ENCODE data around the gene MRPL37.
"Not testable (repeated sequence)": the region's sequence is repeated elsewhere in the genome, so short reads cannot be mapped to it uniquely, and the experiment has no call there.

MRPL37 gene

DNA sequence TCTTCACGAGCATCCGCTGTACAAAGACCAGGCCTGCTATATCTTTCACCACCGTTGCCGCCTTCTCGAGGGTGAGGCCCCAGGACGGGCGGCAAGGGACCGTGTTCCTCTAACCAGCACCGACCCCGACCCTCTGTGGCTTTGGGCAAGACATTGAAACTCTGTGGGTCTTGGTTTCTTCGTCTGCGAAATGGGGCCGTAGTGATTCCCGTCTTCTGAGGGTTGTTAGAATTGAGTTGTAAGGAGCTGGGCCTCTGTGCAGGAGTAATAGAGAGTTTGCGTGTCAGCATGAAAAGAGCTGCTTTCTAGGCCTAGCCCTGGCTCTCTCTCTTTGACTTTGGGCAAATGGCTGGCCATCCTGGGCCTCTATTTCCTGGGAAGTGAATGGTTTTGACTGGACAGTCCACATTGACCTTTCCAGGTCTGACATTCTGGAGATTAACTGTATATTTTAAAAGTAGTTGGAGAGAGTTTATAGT lies 591 bp downstream of the MRPL37 start:
- Histone ChIP-seq H3K27ac (ENCODE audit: low read length) (no peak overlapping the region), H3K4me1 (ENCODE audit: control insufficient read depth, low read depth, low read length) (peaks cover 6% of the 10 kb centered on the region), H3K4me3 (ENCODE audit: low read length) (peak overlapping the region; percentile 95), H3K9me3 (ENCODE audit: control insufficient read depth, low read depth, low read length) (no peaks in the 10 kb centered on the region), H3K36me3 (ENCODE audit: control insufficient read depth, low read depth, low read length) (peaks cover 19% of the 10 kb centered on the region), H3K27me3 (ENCODE audit: control insufficient read depth, insufficient read depth, low read length) (peaks cover 6% of the 10 kb centered on the region), H3K9ac (ENCODE audit: low read length) (peak overlapping the region; percentile 94)

DNA sequence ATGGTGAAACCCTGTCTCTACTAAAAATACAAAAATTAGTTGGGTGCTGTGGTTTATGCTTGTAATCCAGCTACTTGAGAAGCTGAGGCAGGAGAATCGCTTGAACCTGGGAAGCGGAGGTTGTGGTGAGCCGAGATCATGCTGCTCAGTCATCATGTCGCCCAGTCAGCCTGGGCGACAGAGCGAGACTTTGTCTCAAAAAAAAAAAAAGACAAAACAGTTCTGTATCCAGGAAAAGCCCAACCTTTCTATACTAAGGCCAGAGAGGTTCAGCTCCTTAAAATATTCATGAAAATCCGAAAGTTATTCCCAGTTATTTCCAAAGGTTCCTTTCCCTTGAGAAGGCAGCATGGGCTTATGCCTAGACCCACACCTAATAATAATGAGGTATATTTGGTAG lies 4.2 kb downstream of the MRPL37 start:
- no peak overlapping the region for H3K9ac ChIP-seq (ENCODE audit: low read length)
- no peak overlapping the region for H3K27ac ChIP-seq (ENCODE audit: low read length)
- no peak overlapping the region for H3K4me3 ChIP-seq (ENCODE audit: low read length)
- peaks cover 40% of the 10 kb centered on the region for H3K36me3 ChIP-seq (ENCODE audit: control insufficient read depth, low read depth, low read length)
- peaks cover under 1% of the 10 kb centered on the region for H3K27me3 ChIP-seq (ENCODE audit: control insufficient read depth, insufficient read depth, low read length)
- peaks cover 4% of the 10 kb centered on the region for H3K4me1 ChIP-seq (ENCODE audit: control insufficient read depth, low read depth, low read length)
- H3K9me3 ChIP-seq (ENCODE audit: control insufficient read depth, low read depth, low read length): no peaks in the 10 kb centered on the region

DNA sequence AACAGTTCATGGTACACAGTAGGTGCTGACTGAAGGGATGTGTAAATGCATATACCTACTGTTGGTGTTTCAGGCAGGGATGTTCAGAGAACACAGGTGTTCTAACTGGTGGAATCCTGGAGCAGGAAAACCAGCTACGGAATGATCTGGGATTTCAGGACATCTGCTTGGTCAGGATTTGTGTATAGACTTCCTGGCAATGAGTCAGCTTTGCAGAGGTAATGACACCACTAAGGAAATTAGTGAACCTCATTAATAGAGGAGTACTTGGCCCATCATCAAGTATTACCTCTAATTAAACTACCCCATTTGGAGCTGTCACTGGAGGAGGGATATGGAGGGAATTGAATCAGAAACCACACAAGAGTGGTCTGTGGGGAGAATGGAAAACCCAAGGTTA lies 7.3 kb downstream of the MRPL37 start:
- H3K9me3 ChIP-seq (ENCODE audit: control insufficient read depth, low read depth, low read length): no peaks in the 10 kb centered on the region
- H3K4me3 ChIP-seq (ENCODE audit: low read length): no peak overlapping the region
- H3K9ac ChIP-seq (ENCODE audit: low read length): no peak overlapping the region
- no peak overlapping the region for H3K27ac ChIP-seq (ENCODE audit: low read length)
- peaks cover 67% of the 10 kb centered on the region for H3K36me3 ChIP-seq (ENCODE audit: control insufficient read depth, low read depth, low read length)
- H3K4me1 ChIP-seq (ENCODE audit: control insufficient read depth, low read depth, low read length): no peaks in the 10 kb centered on the region
- H3K27me3 ChIP-seq (ENCODE audit: control insufficient read depth, insufficient read depth, low read length): no peaks in the 10 kb centered on the region

DNA sequence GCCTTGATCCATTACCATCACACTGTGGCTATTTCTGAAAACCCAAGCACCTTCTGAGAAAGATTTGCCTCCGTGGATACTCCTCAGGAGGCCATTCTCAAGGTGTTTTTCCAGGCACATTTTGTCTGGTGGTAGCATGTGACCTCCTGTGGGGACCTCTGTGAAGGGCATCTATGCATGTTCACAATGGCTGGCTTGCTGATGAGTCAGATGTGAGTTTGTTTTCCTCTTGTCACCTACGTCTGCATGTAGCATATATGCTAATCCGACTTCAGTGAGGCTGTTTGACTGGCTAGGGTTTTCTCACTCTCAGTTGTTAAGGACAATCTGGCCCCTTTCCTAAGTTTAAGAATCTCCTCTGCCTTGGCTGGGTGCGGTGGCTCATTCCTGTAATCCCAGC lies 7.9 kb downstream of the MRPL37 start:
- H3K27me3 ChIP-seq (ENCODE audit: control insufficient read depth, insufficient read depth, low read length); H3K9me3 ChIP-seq (ENCODE audit: control insufficient read depth, low read depth, low read length); H3K27ac ChIP-seq (ENCODE audit: low read length); H3K9ac ChIP-seq (ENCODE audit: low read length); H3K4me3 ChIP-seq (ENCODE audit: low read length); H3K4me1 ChIP-seq (ENCODE audit: control insufficient read depth, low read depth, low read length): not testable (repeated sequence)
- H3K36me3 ChIP-seq (ENCODE audit: control insufficient read depth, low read depth, low read length): peaks cover 69% of the 10 kb centered on the region

DNA sequence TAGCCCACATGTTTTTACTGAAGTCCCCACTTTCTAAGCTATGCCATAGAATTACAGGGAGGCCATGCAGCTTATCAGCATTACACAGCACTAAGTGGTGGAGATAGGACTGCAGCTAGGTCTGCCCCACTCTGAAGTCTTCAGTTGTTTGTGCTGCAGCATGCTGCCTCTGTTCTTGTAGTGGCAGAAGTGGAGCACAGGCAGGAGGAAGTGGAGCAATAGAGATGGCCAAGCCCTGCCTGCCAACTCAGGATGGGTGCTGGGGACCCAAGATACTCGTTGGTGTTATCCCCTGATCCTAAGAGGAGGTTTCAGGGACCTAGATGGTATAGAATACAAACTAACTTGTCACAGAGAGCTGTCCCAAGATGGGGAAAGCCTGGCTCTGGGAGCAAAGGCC lies 12.9 kb downstream of the MRPL37 start:
- no peaks in the 10 kb centered on the region for H3K4me1 ChIP-seq (ENCODE audit: control insufficient read depth, low read depth, low read length)
- H3K27ac ChIP-seq (ENCODE audit: low read length): no peak overlapping the region
- H3K9ac ChIP-seq (ENCODE audit: low read length): no peak overlapping the region
- no peaks in the 10 kb centered on the region for H3K27me3 ChIP-seq (ENCODE audit: control insufficient read depth, insufficient read depth, low read length)
- no peaks in the 10 kb centered on the region for H3K9me3 ChIP-seq (ENCODE audit: control insufficient read depth, low read depth, low read length)
- H3K4me3 ChIP-seq (ENCODE audit: low read length): no peak overlapping the region
- peaks cover 91% of the 10 kb centered on the region for H3K36me3 ChIP-seq (ENCODE audit: control insufficient read depth, low read depth, low read length)

DNA sequence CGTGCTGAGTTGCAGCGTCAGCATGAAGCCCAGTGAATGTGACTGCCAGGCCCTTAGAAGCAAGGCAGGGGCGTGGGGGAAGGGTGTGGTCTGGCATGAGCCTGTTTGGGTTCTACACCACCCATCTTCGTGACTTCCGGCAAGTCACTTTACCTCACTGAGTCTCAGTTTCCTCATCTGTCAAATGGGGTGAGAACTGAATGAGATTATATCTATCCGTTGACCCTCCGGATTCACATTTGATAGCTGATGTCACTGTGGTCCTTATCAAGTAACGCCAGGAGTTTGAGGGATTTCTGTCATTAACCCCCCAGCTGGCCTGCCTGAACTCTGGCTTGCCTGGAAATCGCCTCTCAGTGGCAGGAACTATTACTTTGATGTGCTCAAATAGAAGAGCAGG lies 15.6 kb downstream of the MRPL37 start:
- H3K27me3 ChIP-seq (ENCODE audit: control insufficient read depth, insufficient read depth, low read length): no peaks in the 10 kb centered on the region
- H3K36me3 ChIP-seq (ENCODE audit: control insufficient read depth, low read depth, low read length): peaks cover 84% of the 10 kb centered on the region
- H3K9ac ChIP-seq (ENCODE audit: low read length): no peak overlapping the region
- H3K4me3 ChIP-seq (ENCODE audit: low read length): no peak overlapping the region
- no peaks in the 10 kb centered on the region for H3K4me1 ChIP-seq (ENCODE audit: control insufficient read depth, low read depth, low read length)
- no peaks in the 10 kb centered on the region for H3K9me3 ChIP-seq (ENCODE audit: control insufficient read depth, low read depth, low read length)
- no peak overlapping the region for H3K27ac ChIP-seq (ENCODE audit: low read length)

DNA sequence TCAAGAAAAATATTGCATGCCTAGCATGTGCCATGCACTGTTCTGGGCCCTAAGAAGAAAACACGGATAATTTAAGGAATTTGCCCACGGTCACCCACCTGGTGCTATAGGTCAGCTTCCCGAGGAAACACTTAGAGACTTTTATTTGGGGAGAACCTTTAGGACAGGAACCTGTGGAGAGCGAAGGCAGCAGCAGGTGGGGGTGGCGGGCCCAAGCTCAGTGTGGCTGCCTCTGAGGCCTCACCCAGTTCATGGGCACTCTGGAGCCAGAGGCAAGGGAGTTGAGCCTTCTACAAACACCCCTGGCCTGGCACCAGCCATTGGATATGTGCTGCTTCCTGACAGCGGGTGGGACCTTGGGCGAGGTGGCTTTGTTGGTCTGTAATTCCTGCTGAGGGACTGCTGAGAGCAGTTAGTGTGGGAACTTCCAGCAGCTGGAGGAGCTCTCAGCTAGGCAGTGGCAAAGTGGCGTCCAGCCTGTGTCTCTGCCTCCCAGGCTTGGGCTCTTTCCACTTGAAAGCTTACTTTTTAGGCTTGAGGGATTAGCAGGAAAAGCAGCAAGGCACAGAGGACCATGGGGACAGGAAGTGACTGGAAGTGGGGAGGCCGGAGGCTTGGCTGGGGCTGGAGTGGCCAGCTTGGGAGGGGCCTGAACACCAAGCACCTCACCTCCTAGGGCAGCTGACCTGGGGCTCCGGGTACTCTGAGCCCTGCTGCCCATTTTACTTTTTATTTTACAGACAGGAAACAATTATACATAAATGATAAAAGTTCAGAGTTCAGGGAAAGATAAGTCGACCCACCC lies 19.1 kb downstream of the MRPL37 start:
- no peaks in the 10 kb centered on the region for H3K9me3 ChIP-seq (ENCODE audit: control insufficient read depth, low read depth, low read length)
- no peak overlapping the region for H3K4me3 ChIP-seq (ENCODE audit: low read length)
- H3K36me3 ChIP-seq (ENCODE audit: control insufficient read depth, low read depth, low read length): peaks cover 49% of the 10 kb centered on the region
- H3K27ac ChIP-seq (ENCODE audit: low read length): no peak overlapping the region
- no peak overlapping the region for H3K9ac ChIP-seq (ENCODE audit: low read length)
- no peaks in the 10 kb centered on the region for H3K4me1 ChIP-seq (ENCODE audit: control insufficient read depth, low read depth, low read length)
- no peaks in the 10 kb centered on the region for H3K27me3 ChIP-seq (ENCODE audit: control insufficient read depth, insufficient read depth, low read length)

DNA sequence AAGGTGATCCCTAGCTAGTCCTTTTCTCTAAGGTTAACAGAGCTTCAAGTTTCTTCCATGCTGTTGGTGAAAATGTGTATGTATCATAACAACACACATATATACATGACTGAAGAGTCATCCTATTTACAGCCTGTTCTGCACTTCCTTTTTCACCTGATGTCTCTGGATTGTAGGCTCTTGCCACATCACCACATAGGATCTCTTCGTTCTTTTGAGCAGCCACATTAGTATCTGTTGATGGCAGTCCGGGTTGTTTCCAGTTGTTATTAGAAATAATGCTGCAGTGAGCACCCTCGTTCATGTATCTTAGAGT lies 19.7 kb downstream of the MRPL37 start:
- Histone ChIP-seq H3K27ac (ENCODE audit: low read length) (no peak overlapping the region), H3K36me3 (ENCODE audit: control insufficient read depth, low read depth, low read length) (peaks cover 43% of the 10 kb centered on the region), H3K9ac (ENCODE audit: low read length) (no peak overlapping the region), H3K4me1 (ENCODE audit: control insufficient read depth, low read depth, low read length) (no peaks in the 10 kb centered on the region), H3K27me3 (ENCODE audit: control insufficient read depth, insufficient read depth, low read length) (no peaks in the 10 kb centered on the region), H3K9me3 (ENCODE audit: control insufficient read depth, low read depth, low read length) (no peaks in the 10 kb centered on the region), H3K4me3 (ENCODE audit: low read length) (no peak overlapping the region)

DNA sequence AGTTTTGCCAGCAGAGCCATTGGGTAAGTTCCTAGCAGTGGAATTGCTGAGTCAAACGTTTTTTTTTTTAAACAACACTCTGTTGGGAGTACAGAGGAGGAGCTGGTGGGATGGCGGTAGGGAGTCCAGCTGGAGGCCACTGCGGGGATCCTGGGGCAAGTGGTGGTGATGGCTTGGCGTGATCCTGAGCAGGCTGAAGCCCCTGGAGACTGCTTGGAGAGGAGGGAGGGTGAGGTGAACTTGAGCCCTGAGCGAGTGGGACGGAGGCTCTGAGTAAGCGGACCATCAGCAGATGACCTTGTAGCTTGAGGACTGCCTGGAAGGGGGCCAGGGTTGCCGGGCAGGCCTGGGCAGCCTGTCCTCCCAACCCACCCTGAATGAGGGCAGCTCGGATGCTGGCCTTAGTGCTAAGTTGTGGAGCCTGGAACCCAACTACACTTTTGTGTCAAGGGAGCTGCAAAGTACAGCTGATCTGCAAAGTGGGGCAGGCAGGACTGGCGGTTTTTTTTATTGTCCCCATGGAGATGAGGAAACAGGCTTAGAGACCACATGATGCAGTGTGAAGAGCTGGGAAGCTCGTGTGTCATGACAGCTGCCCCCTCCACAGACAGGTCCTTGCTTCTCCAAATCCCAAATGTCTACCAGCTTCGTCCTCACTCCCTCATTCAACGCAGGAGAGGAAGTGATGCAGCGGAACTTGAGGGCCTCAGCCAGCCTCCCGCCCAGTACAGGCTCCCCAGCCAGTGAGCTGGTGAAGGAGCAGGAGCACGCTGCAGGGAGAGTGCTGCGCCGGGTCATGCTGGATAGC lies 20.2 kb downstream of the MRPL37 start:
- Histone ChIP-seq H3K9ac (ENCODE audit: low read length) (no peak overlapping the region), H3K36me3 (ENCODE audit: control insufficient read depth, low read depth, low read length) (peaks cover 38% of the 10 kb centered on the region), H3K27me3 (ENCODE audit: control insufficient read depth, insufficient read depth, low read length) (no peaks in the 10 kb centered on the region), H3K27ac (ENCODE audit: low read length) (no peak overlapping the region), H3K4me3 (ENCODE audit: low read length) (no peak overlapping the region), H3K4me1 (ENCODE audit: control insufficient read depth, low read depth, low read length) (no peaks in the 10 kb centered on the region), H3K9me3 (ENCODE audit: control insufficient read depth, low read depth, low read length) (no peaks in the 10 kb centered on the region)

DNA sequence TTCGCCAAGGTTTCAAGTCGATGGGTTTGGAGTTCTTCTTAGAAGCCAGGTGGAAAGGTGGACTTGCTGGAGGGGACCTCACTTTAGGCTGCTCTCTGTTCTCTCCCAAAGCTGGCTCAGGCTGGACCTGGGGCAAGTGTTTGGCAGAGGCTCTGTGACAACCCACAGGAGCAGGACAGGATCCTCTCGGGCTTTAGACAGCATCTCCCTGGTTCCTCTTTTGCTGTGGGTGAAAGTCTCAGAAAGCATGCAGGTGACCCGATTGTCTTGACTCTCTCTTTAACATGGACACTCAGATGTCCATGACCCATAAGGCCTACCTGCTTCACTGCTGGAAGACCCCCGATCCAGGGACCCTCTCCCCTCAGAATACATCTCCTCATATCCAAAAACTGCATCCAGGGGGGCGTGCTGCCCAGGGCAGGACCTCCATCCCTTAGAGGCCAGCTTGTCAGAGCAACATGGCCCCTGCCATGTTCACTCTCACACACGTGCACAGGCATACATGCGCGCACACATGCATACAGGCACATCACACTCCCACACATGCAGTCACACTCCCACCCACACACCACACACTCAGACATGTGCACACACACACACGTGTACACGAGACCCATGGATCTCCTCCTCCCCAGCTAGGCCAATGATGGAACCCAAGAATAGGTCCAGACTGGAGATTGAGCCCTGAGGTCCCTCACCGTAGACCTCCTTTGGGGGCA lies 21.3 kb downstream of the MRPL37 start:
- no peak overlapping the region for H3K9ac ChIP-seq (ENCODE audit: low read length)
- H3K27ac ChIP-seq (ENCODE audit: low read length): no peak overlapping the region
- no peak overlapping the region for H3K4me3 ChIP-seq (ENCODE audit: low read length)
- H3K36me3 ChIP-seq (ENCODE audit: control insufficient read depth, low read depth, low read length): peaks cover 32% of the 10 kb centered on the region
- no peaks in the 10 kb centered on the region for H3K4me1 ChIP-seq (ENCODE audit: control insufficient read depth, low read depth, low read length)
- H3K9me3 ChIP-seq (ENCODE audit: control insufficient read depth, low read depth, low read length): no peaks in the 10 kb centered on the region
- H3K27me3 ChIP-seq (ENCODE audit: control insufficient read depth, insufficient read depth, low read length): no peaks in the 10 kb centered on the region

DNA sequence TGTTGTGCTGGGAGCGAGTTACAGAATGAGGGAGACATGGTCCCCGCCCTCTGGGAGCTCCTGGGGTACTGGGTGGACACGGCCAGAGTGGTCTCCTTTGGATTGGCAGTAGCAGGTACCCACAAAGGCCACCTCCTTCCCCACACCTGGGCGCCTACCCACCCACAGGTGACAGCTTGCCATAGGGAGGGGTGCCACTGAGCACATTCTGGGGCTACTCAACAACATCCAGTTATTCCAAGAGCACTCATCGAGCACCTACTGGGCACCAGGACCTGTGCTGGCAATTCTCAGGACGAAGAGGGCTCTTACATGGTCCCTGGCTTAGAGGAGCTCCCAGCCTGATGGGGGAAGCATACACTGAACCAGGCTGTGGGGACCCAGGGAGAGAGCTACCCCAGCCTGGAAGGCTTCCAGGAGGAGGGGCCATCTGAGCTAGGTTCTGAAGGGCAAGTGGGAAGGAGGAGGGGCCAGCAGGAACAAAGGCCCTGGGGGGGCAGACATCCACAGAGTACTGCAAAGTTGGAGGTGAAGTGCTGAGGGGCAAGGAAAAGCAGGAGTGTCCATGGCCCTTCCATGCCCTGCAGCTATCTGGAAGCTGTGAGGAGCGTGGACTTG lies 22.0 kb downstream of the MRPL37 start:
- Histone ChIP-seq H3K36me3 (ENCODE audit: control insufficient read depth, low read depth, low read length) (peaks cover 26% of the 10 kb centered on the region), H3K4me3 (ENCODE audit: low read length) (no peak overlapping the region), H3K27me3 (ENCODE audit: control insufficient read depth, insufficient read depth, low read length) (no peaks in the 10 kb centered on the region), H3K27ac (ENCODE audit: low read length) (no peak overlapping the region), H3K9ac (ENCODE audit: low read length) (no peak overlapping the region), H3K9me3 (ENCODE audit: control insufficient read depth, low read depth, low read length) (no peaks in the 10 kb centered on the region), H3K4me1 (ENCODE audit: control insufficient read depth, low read depth, low read length) (no peaks in the 10 kb centered on the region)
